ENCODE measurements around the gene SYT7. TPM values are rescaled to one million over a fixed set of nuclear protein-coding genes. Genes with fewer than 3 reads are reported as not detected.

Gene SYT7
- polyA plus RNA-seq, 3 donors, result 2.4 to 11.1 (median 6.9) TPM

DNA sequence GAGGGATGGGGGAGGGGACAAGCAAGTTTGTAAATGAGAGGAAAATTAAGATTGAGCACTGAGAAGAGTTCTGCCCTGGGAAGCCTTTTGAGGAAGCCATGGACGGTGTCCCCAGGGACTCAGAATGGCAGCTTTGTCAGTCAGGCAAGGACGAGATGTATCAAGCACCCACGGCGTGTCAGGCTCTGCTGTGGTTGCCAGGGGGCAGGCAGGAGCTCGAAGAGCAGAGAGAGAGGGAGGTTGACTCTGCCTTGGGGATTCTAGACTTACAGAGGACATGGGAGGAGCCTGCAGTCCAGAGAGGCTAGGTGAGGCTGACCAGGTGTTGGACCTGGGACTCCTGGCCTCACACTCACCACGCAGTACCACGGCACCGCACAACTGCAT is 29.1 kb upstream of the SYT7 start:
- 16 to 51% (median 39%) methylated on average over 8 of the region's 8 CpGs for WGBS, 3 donors
- no peak overlapping the region for H3K27ac ChIP-seq (ENCODE audit: low read depth, low read length)

- WGBS, 3 donors, result 54 to 58% (median 57%) methylated on average over 22 of the region's 22 CpGs
- no peak overlapping the region for H3K27ac ChIP-seq (ENCODE audit: low read depth, low read length)
Measured at GRCh38 chr11:61609000-61609979, 28.4 kb upstream of the SYT7 start.

GRCh38 chr11:61607920-61608599 is 27.2 kb upstream of the SYT7 start:
- H3K27ac ChIP-seq (ENCODE audit: low read depth, low read length), result no peak overlapping the region
- WGBS, 3 donors, result 85 to 86% (median 85%) methylated on average over 14 of the region's 14 CpGs

DNA sequence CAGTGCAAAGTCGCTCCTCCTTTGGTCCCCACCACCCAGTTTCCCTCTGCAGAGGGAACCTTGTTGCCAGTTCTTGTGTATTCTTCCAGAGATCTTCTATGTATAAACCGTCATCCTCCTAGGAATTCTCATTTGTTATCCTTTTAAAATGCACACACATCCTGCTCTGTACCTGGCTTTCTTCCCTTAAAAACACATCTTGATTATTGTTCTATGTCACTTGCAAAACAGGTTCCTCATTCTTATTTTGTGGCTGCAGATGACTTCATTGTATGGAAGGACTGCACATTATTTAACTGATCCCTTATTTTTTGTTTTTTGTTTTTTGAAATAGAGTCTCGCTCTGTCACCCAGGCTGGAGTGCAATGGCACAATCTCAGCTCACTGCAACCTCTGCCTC is 26.6 kb upstream of the SYT7 start:
- 79 to 87% (median 84%) methylated on average over 3 of the region's 3 CpGs for WGBS, 3 donors
- H3K27ac ChIP-seq (ENCODE audit: low read depth, low read length), result no peak overlapping the region

GRCh38 chr11:61603667-61604066 is 22.8 kb upstream of the SYT7 start:
- WGBS, 3 donors, result 75 to 79% (median 78%) methylated on average over 6 of the region's 6 CpGs
- H3K27ac ChIP-seq (ENCODE audit: low read depth, low read length), result no peak overlapping the region

- WGBS, 3 donors, result 60 to 72% (median 65%) methylated on average over 15 to 20 of the region's 20 CpGs
- no peak overlapping the region for H3K27ac ChIP-seq (ENCODE audit: low read depth, low read length)
Measured at GRCh38 chr11:61602775-61603569, 22.1 kb upstream of the SYT7 start.

DNA sequence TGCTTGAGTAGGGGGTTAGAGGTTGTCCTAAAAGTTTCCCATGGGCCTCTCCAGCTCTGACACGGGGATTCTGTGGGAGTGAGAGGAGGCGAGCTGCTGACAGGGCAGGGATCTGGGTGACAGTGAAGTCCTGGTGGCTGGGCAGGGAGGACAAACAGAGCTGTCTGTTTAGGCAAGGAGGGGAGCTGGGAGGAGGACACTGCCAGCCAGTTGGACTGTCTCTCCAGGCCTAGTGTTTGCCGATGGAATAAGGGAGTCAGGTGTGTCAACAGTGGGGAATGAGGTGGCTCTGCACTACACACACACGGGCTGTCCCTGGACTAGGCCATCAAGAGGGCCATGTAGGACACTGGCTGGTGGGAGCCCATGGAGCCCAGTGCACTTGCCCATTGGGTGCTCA is 20.6 kb upstream of the SYT7 start:
- 80 to 92% (median 83%) methylated on average over 4 of the region's 4 CpGs for WGBS, 3 donors

DNA sequence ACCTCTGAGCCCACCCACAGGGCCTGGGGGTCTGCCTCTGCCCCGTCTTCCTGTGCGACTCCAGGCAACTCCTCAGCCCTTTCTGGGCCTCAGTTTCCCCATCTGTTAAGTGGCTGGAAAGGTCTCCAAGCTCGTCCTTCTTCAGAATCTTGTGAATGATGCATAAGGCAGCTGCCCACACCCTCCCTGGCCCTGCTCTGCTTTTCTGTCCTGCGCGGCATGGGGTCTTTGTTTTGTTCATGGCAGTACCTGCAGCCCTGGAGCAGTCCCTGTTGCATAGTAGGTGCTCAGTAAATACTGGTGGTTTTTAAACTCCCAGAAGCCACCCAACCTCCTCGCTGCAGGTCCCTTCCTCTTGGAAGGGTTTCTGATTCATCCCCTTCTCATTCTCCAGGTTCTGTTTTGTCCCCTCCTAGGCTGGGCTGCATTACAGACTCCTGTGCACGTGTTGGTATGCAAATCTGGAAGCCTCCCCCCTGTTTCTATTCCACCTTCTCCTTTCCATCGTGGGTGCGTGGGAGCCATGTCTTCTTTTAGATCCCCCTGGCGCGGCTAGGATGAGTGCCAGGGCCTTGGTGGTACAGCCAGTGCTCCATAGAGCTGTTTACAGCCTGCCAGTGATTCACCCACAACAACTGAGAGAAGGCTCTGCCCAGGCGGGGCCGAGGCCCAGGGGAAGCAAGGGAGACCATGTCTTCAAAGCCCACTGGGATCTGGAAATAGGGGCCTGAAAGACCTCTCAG is 19.3 kb upstream of the SYT7 start:
- WGBS, 3 donors, result 74 to 77% (median 77%) methylated on average over 13 of the region's 13 CpGs
- H3K27ac ChIP-seq (ENCODE audit: low read depth, low read length), result no peak overlapping the region

More for the DNA sequence above, 20.6 kb upstream of the SYT7 start:
- H3K27ac ChIP-seq (ENCODE audit: low read depth, low read length), result no peak overlapping the region

- no peak overlapping the region for H3K27ac ChIP-seq (ENCODE audit: low read depth, low read length)
- WGBS, 3 donors, result 39 to 61% (median 40%) methylated on average over 25 of the region's 25 CpGs
Measured at GRCh38 chr11:61598886-61599868, 18.3 kb upstream of the SYT7 start.

- WGBS, 3 donors, result 57 to 72% (median 64%) methylated on average over 3 of the region's 3 CpGs
- no peak overlapping the region for H3K27ac ChIP-seq (ENCODE audit: low read depth, low read length)
Measured at GRCh38 chr11:61598374-61598773, 17.5 kb upstream of the SYT7 start.

GRCh38 chr11:61596990-61597389 is 16.1 kb upstream of the SYT7 start:
- no peak overlapping the region for H3K27ac ChIP-seq (ENCODE audit: low read depth, low read length)
- 75 to 83% (median 81%) methylated on average over 7 of the region's 7 CpGs for WGBS, 3 donors

DNA sequence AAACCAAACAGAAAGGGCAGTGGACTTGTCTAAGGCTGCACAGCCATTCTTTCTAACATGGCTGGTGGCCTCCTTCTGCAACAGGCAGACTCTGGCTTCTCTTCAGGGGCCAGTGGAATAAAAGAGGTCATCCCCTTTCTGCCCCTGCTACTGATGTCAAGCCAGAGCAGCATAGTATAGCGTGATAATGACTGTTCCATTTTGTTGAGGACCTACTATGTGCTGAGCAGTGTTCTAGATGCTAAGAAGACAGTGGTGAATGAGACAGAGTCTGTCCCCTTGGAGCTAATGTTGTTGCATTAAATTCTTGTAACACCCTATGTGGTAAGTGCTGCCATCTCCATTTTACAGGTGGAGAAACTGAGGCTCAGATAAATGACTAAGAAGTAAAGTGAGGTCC is 15.7 kb upstream of the SYT7 start:
- 62 to 92% (median 79%) methylated on average over 1 of the region's 1 CpG for WGBS, 3 donors
- no peak overlapping the region for H3K27ac ChIP-seq (ENCODE audit: low read depth, low read length)

- 49 to 60% (median 59%) methylated on average over 5 of the region's 5 CpGs for WGBS, 3 donors
- no peak overlapping the region for H3K27ac ChIP-seq (ENCODE audit: low read depth, low read length)
Measured at GRCh38 chr11:61594907-61595257, 14.0 kb upstream of the SYT7 start.

- no peak overlapping the region for H3K27ac ChIP-seq (ENCODE audit: low read depth, low read length)
- 92 to 97% (median 94%) methylated on average over 2 of the region's 2 CpGs for WGBS, 3 donors
Measured at GRCh38 chr11:61593151-61593550, 12.3 kb upstream of the SYT7 start.

DNA sequence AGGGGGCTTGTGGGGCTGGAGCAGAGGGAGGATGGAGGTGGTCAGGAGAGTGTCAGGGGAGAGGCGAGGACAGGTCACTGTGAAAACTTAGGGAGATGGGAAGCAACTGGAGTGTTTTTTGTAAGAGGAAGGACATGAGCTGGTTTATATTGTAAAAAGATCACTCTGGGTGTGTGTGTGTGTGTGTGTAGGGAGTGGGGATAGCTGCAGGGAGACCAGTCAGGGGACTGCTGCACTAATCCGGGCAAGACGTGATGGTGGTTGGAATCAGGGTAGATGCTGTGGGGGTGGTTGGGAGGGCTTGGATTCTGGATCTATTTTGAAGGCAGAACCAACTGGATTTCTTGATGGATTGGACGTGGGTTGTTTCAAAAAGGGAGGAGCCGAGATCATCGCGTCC is 11.3 kb upstream of the SYT7 start:
- H3K27ac ChIP-seq (ENCODE audit: low read depth, low read length), result no peak overlapping the region
- 67 to 79% (median 67%) methylated on average over 7 of the region's 7 CpGs for WGBS, 3 donors

- no peak overlapping the region for H3K27ac ChIP-seq (ENCODE audit: low read depth, low read length)
- WGBS, 3 donors, result 77 to 96% (median 88%) methylated on average over 5 of the region's 5 CpGs
Measured at GRCh38 chr11:61589961-61590360, 9.1 kb upstream of the SYT7 start.

DNA sequence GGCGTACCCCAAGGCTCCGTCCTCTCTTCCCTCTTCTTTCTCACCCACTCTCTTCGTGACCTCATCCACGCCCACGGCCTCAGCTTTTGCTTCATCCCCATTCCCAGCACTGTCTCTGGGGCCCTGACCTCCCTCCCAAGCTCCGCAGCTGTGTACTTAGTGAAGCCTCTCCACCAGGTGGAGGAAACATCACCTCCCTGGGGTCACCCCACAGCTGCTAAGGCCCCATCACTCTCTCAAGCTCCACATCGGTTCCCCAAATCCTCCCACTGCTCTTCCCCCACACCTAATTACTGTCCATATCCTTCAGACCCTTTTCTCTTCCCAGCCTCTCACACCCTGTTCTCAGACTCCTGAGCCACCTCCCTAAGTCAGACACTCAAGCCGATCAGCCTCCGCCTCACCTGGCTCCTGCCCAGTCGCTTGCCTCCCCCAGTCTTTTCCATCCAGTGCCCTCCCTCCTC is 7.9 kb upstream of the SYT7 start:
- H3K27ac ChIP-seq (ENCODE audit: low read depth, low read length), result no peak overlapping the region
- 29 to 55% (median 30%) methylated on average over 9 to 10 of the region's 10 CpGs for WGBS, 3 donors

Measured in adipose tissue (tissue), 3 donors.